Endothelial cell of umbilical vein (primary cell): ENCODE results near the gene DNASE2.

Experiments
- EZH2 ChIP-seq: IDR thresholded peaks from 2 replicates; pipeline ENCODE4 v1.6.1; 2012; ENCODE audit warnings: borderline replicate concordance, low read depth, mild to moderate bottlenecking, moderate library complexity, low read length, inconsistent platforms; ENCODE audit not compliant: severe bottlenecking
- FOS ChIP-seq: IDR thresholded peaks from 2 replicates; pipeline ENCODE4 v1.6.1; 2011; ENCODE audit warnings: mild to moderate bottlenecking, low read length, moderate library complexity, borderline replicate concordance; ENCODE audit not compliant: insufficient read depth
- GATA2 ChIP-seq: IDR thresholded peaks from 2 replicates; pipeline ENCODE4 v1.7.0; 2011; ENCODE audit warnings: low read depth, mild to moderate bottlenecking, moderate library complexity, mixed read lengths, low read length; ENCODE audit not compliant: insufficient read length, insufficient read depth
- JUN ChIP-seq: IDR thresholded peaks from 2 replicates; pipeline ENCODE4 v1.6.1; 2011; ENCODE audit warnings: borderline replicate concordance, low read depth; ENCODE audit not compliant: insufficient read length, insufficient read depth
- MYC ChIP-seq: IDR thresholded peaks from one replicate; pipeline ENCODE4 v1.6.1; 2011; ENCODE audit warnings: mild to moderate bottlenecking, low read depth, low read length
- POLR2A ChIP-seq: IDR thresholded peaks from 2 replicates; pipeline ENCODE4 v1.6.1; 2012; ENCODE audit warnings: low read depth, mild to moderate bottlenecking, control low read depth, low read length
- POLR2AphosphoS5 ChIP-seq: IDR thresholded peaks from 2 replicates; pipeline ENCODE4 v1.6.1; 2012; ENCODE audit warnings: low read depth, mild to moderate bottlenecking, control low read depth, low read length, moderate library complexity; ENCODE audit not compliant: insufficient read depth
- TF ChIP-seq, protein P1 (sequence below), 2 donors: IDR thresholded peaks; 1 replicate in 1 of 2; 2 replicates in 1 of 2; pipeline ENCODE4 v1.5.1; 2011; ENCODE audit warnings: low read length in 2 of 2, mild to moderate bottlenecking in 2 of 2, moderate library complexity in 2 of 2, control low read depth in 1 of 2, inconsistent platforms in 1 of 2, low read depth in 1 of 2; ENCODE audit not compliant: insufficient read depth in 1 of 2; ENCODE audit errors: extremely low read depth in 1 of 2
- TF ChIP-seq, protein P2 (sequence below): IDR thresholded peaks from 2 replicates; pipeline ENCODE4 v1.6.1; 2011; ENCODE audit not compliant: insufficient read depth, insufficient read length

DNA sequence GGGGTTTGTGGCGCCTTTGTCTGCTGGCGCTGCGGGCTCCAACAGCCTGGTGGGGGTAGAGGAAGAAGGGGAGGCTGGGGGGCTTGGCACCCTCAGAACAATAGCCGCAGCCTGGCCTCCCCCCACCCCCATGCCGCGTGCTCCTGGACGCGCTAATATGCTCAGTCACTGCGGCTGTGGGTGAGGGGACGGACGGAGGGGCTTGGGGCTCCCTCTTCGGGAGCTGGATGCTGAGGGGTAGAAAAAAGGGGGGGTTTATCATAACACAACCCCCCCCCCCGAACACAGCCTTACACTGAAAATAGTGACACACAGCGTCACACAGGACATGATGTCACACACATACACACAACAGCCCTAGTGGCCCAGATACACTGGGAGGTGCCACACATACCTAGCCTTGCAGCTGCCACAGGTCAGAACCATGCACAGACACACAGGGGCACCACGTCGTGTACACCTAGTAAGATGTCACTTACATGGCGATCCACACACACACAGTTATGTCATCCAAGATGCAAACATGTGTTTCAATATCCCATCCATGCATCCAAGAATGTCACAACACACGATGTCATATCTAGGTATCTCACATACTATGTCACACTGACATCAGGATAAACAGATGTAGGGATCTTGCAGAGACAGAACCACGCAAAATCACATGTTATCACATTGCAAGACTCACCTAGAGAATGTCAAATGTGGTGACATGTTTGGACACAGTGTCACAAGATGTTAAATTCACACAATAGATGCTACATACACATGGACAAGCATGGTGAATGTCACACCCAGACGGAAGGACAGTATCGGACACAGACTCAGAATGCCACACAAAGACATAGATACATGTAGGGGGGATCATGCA lies 42.1 kb downstream of the DNASE2 start:
- TF ChIP-seq, protein P1, sequence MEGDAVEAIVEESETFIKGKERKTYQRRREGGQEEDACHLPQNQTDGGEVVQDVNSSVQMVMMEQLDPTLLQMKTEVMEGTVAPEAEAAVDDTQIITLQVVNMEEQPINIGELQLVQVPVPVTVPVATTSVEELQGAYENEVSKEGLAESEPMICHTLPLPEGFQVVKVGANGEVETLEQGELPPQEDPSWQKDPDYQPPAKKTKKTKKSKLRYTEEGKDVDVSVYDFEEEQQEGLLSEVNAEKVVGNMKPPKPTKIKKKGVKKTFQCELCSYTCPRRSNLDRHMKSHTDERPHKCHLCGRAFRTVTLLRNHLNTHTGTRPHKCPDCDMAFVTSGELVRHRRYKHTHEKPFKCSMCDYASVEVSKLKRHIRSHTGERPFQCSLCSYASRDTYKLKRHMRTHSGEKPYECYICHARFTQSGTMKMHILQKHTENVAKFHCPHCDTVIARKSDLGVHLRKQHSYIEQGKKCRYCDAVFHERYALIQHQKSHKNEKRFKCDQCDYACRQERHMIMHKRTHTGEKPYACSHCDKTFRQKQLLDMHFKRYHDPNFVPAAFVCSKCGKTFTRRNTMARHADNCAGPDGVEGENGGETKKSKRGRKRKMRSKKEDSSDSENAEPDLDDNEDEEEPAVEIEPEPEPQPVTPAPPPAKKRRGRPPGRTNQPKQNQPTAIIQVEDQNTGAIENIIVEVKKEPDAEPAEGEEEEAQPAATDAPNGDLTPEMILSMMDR (IDR thresholded peaks at IDR 0.05; ENCODE audit: extremely low read depth in 1 of 2, insufficient read depth in 1 of 2, low read depth in 1 of 2, low read length in 2 of 2) = no peak
- TF ChIP-seq POLR2AphosphoS5 (no peak), POLR2A (no peak), EZH2 (peak; percentile 57), FOS (no peak), GATA2 (no peak), MYC (no peak), JUN (no peak)
- TF ChIP-seq, protein P2, sequence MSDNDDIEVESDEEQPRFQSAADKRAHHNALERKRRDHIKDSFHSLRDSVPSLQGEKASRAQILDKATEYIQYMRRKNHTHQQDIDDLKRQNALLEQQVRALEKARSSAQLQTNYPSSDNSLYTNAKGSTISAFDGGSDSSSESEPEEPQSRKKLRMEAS = no peak
